Adipocyte (in vitro differentiated cells): ENCODE measurements around the gene CFAP70.

Source experiments
- DNase-seq: peaks from one replicate; pipeline ENCODE4 v3.0.0-alpha.2; 2015; ENCODE audit warnings: low read depth
- H3K27me3 ChIP-seq: replicated peaks from 2 replicates; pipeline ENCODE4 v1.7.0; 2013; ENCODE audit warnings: mild to moderate bottlenecking, low read length, moderate library complexity; ENCODE audit not compliant: control insufficient read depth, insufficient read depth
- H3K36me3 ChIP-seq: 2 replicates; pipeline ENCODE4 v1.7.0; 2013; ENCODE audit warnings: low read length, mild to moderate bottlenecking, moderate library complexity; ENCODE audit not compliant: control insufficient read depth, insufficient read depth, severe bottlenecking
- H3K4me1 ChIP-seq: 2 replicates; pipeline ENCODE4 v1.7.0; 2013; ENCODE audit warnings: mild to moderate bottlenecking, low read length, moderate library complexity; ENCODE audit not compliant: control insufficient read depth, insufficient read depth
- H3K4me3 ChIP-seq: 2 replicates; pipeline ENCODE4 v1.7.0; 2013; ENCODE audit warnings: mild to moderate bottlenecking, low read length, moderate library complexity
- H3K9ac ChIP-seq: 2 replicates; pipeline ENCODE4 v1.7.0; 2013; ENCODE audit warnings: mild to moderate bottlenecking, low read length, moderate library complexity
- H3K9me3 ChIP-seq: 2 replicates; pipeline ENCODE4 v1.7.0; 2013; ENCODE audit warnings: mild to moderate bottlenecking, low read length, moderate library complexity; ENCODE audit not compliant: control insufficient read depth

The CFAP70 gene

GRCh38 chr10:73386583-73386982 lies 27.9 kb upstream of the CFAP70 start:
- Histone ChIP-seq H3K4me3 (no peak overlapping the region), H3K27me3 (no peaks in the 10 kb centered on the region), H3K9ac (no peak overlapping the region), H3K9me3 (no peaks in the 10 kb centered on the region), H3K4me1 (no peaks in the 10 kb centered on the region), H3K36me3 (peaks cover 99% of the 10 kb centered on the region)
- no peak for DNase-seq

- Histone ChIP-seq H3K9ac (no peak overlapping the region), H3K9me3 (no peaks in the 10 kb centered on the region), H3K4me3 (no peak overlapping the region), H3K27me3 (no peaks in the 10 kb centered on the region), H3K4me1 (no peaks in the 10 kb centered on the region), H3K36me3 (peaks cover 99% of the 10 kb centered on the region)
- DNase-seq: no peak
Measured at GRCh38 chr10:73379064-73379748, 20.5 kb upstream of the CFAP70 start.

- Histone ChIP-seq H3K9me3 (no peaks in the 10 kb centered on the region), H3K4me3 (no peak overlapping the region), H3K36me3 (peaks cover 86% of the 10 kb centered on the region), H3K9ac (no peak overlapping the region), H3K4me1 (no peaks in the 10 kb centered on the region), H3K27me3 (no peaks in the 10 kb centered on the region)
- DNase-seq: no peak
Measured at GRCh38 chr10:73376679-73377078, 18.0 kb upstream of the CFAP70 start.

- Histone ChIP-seq H3K4me1 (no peaks in the 10 kb centered on the region), H3K9me3 (no peaks in the 10 kb centered on the region), H3K4me3 (no peak overlapping the region), H3K36me3 (peaks cover 76% of the 10 kb centered on the region), H3K27me3 (no peaks in the 10 kb centered on the region), H3K9ac (no peak overlapping the region)
- no peak for DNase-seq
Measured at GRCh38 chr10:73368238-73368637, 9.6 kb upstream of the CFAP70 start.

DNA sequence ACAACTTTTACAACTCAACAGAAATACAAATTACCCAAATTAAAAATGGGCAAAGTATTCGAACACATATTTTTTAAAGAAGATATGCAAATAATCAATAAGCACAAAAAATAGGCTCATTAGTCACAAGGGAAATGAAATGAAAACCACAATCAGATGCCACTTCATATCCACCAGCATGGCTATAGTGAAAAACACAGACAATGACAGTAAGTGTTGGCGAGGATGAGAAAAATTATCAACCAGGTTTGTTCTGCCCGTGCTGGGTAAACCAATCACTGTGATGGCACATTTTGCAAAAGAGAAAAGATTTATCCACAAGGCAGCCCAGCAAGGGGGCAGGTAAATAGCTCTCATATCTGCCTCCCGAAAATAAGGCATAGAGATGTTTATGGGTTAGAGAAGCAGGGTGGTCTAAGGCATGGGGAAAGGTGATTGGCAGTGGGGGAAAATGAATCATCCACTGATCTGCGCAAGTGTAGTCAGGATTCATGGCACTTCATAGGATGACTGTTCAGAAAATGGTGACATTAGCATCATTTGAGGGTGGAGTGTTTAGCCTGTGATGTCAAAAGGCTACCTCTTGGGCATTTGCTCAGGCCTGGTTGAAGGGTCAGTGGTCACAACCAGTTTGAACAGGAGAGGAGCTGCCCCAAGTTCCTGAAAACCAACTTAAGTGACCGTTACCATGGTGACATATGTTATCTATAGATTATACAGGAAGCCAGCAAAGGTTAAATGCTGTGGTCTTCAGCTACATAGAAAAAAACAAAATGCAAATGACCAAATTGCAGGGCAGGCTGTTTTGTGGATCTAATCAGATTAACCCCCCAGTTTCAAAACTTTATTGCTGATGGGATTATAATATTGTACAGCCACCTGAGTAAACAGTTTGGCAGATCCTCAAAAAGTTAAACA lies 8.0 kb upstream of the CFAP70 start:
- peaks cover 70% of the 10 kb centered on the region for H3K36me3 ChIP-seq
- DNase-seq: no peak

DNA sequence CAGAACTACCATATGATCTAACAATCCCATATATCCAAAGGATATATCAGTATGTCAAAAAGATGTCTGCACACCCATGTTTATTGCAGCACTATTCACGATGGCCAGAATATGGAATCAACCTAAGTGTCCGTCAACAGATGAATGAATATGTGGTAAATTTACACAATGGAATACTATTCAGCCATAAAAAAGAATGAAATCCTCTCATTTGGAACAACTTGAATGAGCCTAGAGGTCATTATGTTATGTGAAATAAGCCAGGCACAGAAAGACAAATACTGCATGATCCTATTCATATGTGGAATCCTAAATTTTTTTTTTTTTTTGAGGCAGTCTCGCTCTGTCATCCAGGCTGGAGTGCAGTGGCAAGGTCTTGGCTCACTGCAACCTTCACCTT lies 6.3 kb upstream of the CFAP70 start:
- DNase-seq: no peak
- Histone ChIP-seq H3K36me3 (peaks cover 55% of the 10 kb centered on the region), H3K4me1 (peaks cover 8% of the 10 kb centered on the region), H3K27me3 (no peaks in the 10 kb centered on the region), H3K9me3 (no peaks in the 10 kb centered on the region), H3K9ac (no peak overlapping the region), H3K4me3 (no peak overlapping the region)

More for the DNA sequence above, 8.0 kb upstream of the CFAP70 start:
- Histone ChIP-seq H3K9ac (no peak overlapping the region), H3K9me3 (no peaks in the 10 kb centered on the region), H3K4me3 (no peak overlapping the region), H3K4me1 (peaks cover 8% of the 10 kb centered on the region), H3K27me3 (no peaks in the 10 kb centered on the region)

DNA sequence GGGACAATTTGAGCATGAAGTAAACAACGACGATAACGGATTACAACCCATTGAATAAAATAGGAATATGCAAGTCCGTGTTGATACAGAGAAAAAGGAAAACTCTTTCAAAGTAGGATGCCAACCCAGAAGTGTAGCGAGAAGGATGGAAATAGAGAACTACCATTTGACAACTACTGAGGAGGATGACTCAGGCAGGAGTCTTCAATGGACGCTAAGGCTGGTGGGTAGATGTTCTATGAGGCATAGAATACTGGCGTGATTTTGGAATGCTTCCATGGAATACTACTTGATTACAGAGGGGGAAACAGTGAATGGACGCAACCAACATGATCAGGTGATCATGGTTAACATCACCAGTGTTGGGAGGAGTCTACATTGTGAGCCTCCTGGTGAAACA lies 828 bp upstream of the CFAP70 start:
- no peaks in the 10 kb centered on the region for H3K27me3 ChIP-seq
- no peak overlapping the region for H3K4me3 ChIP-seq
- no peak overlapping the region for H3K9ac ChIP-seq
- H3K9me3 ChIP-seq: no peaks in the 10 kb centered on the region
- H3K4me1 ChIP-seq: peaks cover 24% of the 10 kb centered on the region
- peaks cover 5% of the 10 kb centered on the region for H3K36me3 ChIP-seq
- DNase-seq: no peak

DNA sequence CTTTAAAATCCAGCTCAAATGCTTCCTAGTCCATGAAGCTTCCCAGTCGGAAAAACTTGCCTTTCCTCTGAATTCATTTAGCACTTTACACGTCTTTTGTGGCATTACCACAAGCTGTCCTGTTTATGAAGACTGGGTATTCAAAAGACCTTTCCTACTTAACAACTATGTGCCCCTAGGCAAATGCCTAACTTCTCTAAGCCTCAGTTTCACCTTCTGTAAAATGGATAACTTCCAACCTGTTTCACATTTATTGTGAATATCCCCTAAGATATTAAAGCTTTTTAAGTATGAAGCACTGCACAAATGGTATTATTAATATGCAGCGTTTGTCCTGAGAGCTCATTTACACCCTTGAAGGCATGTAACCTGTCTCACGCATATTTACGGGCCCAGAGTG lies 843 bp downstream of the CFAP70 start:
- no peaks in the 10 kb centered on the region for H3K27me3 ChIP-seq
- no peaks in the 10 kb centered on the region for H3K9me3 ChIP-seq
- H3K4me1 ChIP-seq: peaks cover 21% of the 10 kb centered on the region
- H3K4me3 ChIP-seq: peak overlapping the region; percentile 94
- peak overlapping the region; percentile 89 for H3K9ac ChIP-seq
- no peaks in the 10 kb centered on the region for H3K36me3 ChIP-seq
- no peak for DNase-seq

DNA sequence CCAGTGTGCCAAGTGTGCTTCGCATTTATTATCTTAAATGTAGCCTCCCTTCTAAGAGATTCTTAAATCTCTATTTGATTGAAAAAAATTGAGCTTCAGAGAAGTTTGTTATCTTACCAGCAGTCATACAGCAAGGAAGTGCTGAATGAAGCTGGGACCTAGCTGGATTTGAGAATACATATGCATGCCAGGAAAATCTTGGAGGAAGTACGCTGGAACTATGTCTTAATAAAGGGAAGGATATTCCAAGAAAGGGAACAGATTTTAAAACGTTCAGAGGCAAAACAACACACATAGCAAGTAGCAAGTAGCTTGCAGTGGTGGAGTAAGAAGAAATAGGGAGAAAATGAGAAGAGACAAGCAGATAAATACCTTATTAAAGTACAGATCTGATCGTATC lies 1.5 kb downstream of the CFAP70 start:
- no peak for DNase-seq
- H3K9me3 ChIP-seq: no peaks in the 10 kb centered on the region
- no peaks in the 10 kb centered on the region for H3K36me3 ChIP-seq
- H3K4me3 ChIP-seq: no peak overlapping the region
- peaks cover 16% of the 10 kb centered on the region for H3K4me1 ChIP-seq
- no peaks in the 10 kb centered on the region for H3K27me3 ChIP-seq
- peak overlapping the region; percentile 89 for H3K9ac ChIP-seq

DNA sequence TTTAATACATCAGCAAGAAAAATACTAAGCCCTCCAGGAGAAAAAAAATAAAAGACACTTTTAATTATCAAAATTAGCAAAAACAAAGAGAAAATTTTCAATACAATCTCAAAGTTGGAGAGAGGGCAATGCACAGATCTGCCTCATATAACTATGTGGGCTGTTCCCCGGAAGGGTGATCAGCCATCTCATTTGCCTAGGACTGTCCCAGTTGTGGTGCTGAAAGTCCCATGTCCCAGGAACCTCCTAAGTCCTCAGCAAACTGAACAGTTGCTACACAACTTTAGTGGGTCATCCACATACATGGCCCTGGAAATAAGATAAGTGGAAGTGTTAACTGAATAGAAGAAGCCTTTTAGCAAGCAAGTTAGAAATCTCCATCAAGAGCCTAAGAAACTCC lies 14.4 kb downstream of the CFAP70 start:
- no peak overlapping the region for H3K4me3 ChIP-seq
- no peak overlapping the region for H3K9ac ChIP-seq
- peaks cover 12% of the 10 kb centered on the region for H3K36me3 ChIP-seq
- no peak for DNase-seq
- no peaks in the 10 kb centered on the region for H3K27me3 ChIP-seq
- no peaks in the 10 kb centered on the region for H3K9me3 ChIP-seq
- H3K4me1 ChIP-seq: peaks cover 8% of the 10 kb centered on the region

- Histone ChIP-seq H3K27me3 (no peaks in the 10 kb centered on the region), H3K4me3 (no peak overlapping the region), H3K9ac (peak overlapping the region; percentile 16), H3K4me1 (peaks cover 14% of the 10 kb centered on the region), H3K36me3 (no peaks in the 10 kb centered on the region), H3K9me3 (no peaks in the 10 kb centered on the region)
- DNase-seq: no peak
Measured at GRCh38 chr10:73340121-73340520, 18.5 kb downstream of the CFAP70 start.
